Measurements from ENCODE around the gene VSTM2B. TPM values are rescaled to one million over a fixed set of nuclear protein-coding genes. Genes with fewer than 3 reads are reported as not detected.
A peak's percentile ranks its signal among the peaks of the same experiment; 100 is the strongest.

Gene VSTM2B
- total RNA-seq, 1 experiment from 2014 or later, result not detected

DNA sequence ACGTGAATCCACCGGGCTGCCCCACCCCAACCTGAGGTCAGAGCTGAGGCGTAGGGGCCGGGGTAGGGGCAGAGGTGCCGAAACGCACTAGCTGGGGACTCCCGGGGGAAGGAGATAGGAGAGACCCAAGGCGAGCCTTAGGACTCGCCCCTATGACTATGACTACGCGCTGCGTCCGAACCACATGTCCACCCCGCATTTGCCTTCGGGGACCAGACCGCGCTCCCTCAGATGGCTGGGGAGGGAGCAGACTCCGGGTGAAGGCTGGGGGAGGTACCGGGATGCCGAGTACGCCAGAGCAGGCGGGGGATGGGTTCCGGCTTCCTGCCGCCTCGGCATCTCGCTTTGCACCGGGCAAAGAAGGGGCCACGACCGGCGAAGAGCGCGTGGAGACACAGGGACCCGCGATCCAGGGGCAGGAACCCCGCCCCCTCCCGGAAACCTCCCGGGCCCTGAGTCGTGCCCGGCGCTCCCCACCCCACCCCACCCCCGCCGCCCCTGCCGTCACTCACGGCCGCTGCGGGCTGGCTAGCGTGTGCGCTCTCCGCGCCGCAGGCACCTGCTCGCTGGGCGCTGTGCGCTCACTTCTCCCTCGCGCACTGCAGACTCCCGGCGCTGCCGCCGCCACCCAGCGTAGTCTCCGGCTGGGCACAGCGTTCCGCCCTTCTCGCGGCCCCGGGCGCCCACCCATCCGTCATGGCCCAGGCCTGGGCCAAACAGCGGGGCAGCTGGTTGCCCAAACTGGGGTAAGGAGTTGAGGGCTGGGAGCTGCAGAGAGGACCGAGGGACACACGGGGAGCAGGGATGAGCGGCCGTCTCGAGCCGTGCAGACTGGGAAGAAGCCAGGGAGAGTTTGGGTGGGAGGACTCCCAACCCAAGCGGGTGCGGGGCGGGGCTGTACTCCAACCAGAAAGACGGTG is 622 bp upstream of the VSTM2B start:
- TF ChIP-seq EZH2 (IDR thresholded peaks at IDR 0.05; ENCODE audit: borderline replicate concordance, low read depth, low read length, poor library complexity, severe bottlenecking), result no peak
- TF ChIP-seq, protein P1, sequence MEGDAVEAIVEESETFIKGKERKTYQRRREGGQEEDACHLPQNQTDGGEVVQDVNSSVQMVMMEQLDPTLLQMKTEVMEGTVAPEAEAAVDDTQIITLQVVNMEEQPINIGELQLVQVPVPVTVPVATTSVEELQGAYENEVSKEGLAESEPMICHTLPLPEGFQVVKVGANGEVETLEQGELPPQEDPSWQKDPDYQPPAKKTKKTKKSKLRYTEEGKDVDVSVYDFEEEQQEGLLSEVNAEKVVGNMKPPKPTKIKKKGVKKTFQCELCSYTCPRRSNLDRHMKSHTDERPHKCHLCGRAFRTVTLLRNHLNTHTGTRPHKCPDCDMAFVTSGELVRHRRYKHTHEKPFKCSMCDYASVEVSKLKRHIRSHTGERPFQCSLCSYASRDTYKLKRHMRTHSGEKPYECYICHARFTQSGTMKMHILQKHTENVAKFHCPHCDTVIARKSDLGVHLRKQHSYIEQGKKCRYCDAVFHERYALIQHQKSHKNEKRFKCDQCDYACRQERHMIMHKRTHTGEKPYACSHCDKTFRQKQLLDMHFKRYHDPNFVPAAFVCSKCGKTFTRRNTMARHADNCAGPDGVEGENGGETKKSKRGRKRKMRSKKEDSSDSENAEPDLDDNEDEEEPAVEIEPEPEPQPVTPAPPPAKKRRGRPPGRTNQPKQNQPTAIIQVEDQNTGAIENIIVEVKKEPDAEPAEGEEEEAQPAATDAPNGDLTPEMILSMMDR (conservative IDR thresholded peaks at IDR 0.05; ENCODE audit: low read depth, low read length), result no peak
- no peak for DNase-seq (ENCODE audit: low spot score)
- Histone ChIP-seq H3K9me3 (ENCODE audit: low read depth, low read length, poor library complexity, severe bottlenecking) (no peaks in the 10 kb centered on the region), H3K4me1 (ENCODE audit: insufficient read depth, low read length, poor library complexity, severe bottlenecking) (no peaks in the 10 kb centered on the region), H3K27ac (ENCODE audit: low read depth, low read length, poor library complexity, severe bottlenecking) (no peak overlapping the region), H3K4me3 (ENCODE audit: low read depth, low read length, poor library complexity, severe bottlenecking) (no peak overlapping the region), H3K27me3 (replicated peaks; ENCODE audit: insufficient read depth, low read depth, low read length, poor library complexity) (peaks cover 93% of the 10 kb centered on the region), H3K36me3 (ENCODE audit: insufficient read depth, low read length, poor library complexity, severe bottlenecking) (no peaks in the 10 kb centered on the region)
- ChIA-PET CTCF (no interaction called here), POLR2A (ENCODE audit: low non-redundant PET) (no interaction called here)
- intact Hi-C loops (cut with micrococcal nuclease; ENCODE audit: unreplicated experiment), result no loop called here
- no TSS peak for BruUV-seq (replicated peaks)

DNA sequence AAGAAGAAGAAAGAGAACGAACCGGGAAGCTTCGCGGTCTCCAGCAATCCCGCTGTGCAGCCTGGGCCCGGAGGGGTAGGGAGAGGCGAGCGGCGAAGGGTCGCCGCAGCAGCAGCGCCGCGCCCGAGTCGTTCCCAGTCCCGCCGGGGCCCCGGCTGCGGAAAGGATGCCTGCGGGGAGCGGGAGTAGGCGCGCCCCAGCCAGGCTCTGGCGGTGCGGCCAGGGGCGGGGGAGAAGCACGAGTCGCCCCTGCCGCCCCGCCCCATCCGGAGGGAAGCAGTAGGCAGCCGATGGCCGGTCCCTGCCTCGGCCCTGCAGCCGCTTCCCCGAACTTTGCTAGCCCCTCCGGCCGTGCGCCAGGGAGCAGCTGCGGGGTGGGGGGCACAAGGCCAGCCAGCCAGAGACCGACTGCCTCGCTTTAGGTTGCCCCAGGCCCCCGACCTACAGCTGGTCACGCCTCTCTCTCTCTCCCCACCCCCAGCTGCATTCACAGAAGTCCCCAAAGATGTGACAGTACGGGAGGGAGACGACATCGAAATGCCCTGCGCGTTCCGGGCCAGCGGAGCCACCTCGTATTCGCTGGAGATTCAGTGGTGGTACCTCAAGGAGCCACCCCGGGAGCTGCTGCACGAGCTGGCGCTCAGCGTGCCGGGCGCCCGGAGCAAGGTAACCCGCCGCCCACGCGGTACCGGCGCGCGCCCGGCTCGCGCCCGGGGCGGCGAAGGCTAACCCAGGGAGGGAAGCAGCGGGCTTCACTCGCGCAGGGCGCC is 1.1 kb downstream of the VSTM2B start:
- H3K4me1 ChIP-seq (ENCODE audit: insufficient read depth, low read length, poor library complexity, severe bottlenecking), result no peaks in the 10 kb centered on the region
- POLR2A ChIA-PET (ENCODE audit: low non-redundant PET), result no interaction called here
- no peak overlapping the region for H3K27ac ChIP-seq (ENCODE audit: low read depth, low read length, poor library complexity, severe bottlenecking)
- peak; percentile 57 for TF ChIP-seq EZH2 (IDR thresholded peaks at IDR 0.05; ENCODE audit: borderline replicate concordance, low read depth, low read length, poor library complexity, severe bottlenecking)
- TF ChIP-seq, protein P1 (conservative IDR thresholded peaks at IDR 0.05; ENCODE audit: low read depth, low read length), result no peak
- CTCF ChIA-PET, result interaction anchor here (0.9 kb wide), 1 partner anchor 82 kb away, joined by 3 read pairs; no protein-coding TSS in a partner anchor
- H3K9me3 ChIP-seq (ENCODE audit: low read depth, low read length, poor library complexity, severe bottlenecking), result no peaks in the 10 kb centered on the region
- DNase-seq (ENCODE audit: low spot score), result peak; percentile 6
- no TSS peak for BruUV-seq (replicated peaks)
- peaks cover 94% of the 10 kb centered on the region for H3K27me3 ChIP-seq (replicated peaks; ENCODE audit: insufficient read depth, low read depth, low read length, poor library complexity)
- intact Hi-C loops (cut with micrococcal nuclease; ENCODE audit: unreplicated experiment), result no loop called here
- no peak overlapping the region for H3K4me3 ChIP-seq (ENCODE audit: low read depth, low read length, poor library complexity, severe bottlenecking)
- H3K36me3 ChIP-seq (ENCODE audit: insufficient read depth, low read length, poor library complexity, severe bottlenecking), result no peaks in the 10 kb centered on the region

DNA sequence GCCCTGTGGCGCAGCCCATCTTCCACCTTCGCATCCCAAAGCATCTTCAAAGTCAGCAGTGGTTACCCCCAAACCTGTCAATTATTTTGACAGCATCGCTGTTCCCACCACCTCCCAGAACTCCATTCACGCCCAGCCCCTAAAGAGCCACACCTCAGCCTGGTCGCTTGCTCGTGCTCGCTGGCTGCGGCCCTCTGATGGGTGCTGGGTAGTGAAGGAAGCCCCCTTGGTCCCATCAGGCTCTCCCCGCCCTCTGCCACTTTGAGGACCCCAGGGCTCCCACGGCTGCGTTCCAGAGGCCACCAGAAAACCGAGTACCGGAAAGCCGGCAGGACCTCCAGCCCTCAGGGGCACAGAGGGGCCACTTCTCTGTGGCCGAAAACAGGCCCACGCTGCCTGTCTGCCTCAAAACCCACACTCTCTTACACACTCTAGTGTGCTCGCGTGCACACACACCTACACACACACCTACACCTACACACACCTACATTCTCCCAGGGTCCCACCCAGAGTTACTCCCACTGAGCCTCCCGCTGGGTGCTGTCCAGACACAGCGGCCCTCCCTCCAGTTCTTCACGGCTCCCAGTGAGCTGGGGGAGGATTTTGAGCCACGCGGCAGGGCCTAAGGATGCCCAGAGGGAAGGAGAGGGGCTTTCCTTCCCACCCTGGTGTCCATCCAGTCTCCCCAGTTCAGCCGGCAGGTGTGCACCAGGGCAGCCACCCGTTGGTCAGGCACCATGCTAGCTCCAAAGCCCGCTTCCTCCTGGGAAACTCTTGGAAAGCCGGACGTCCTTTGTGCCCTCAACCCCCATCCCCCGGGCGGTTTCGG is 1.9 kb downstream of the VSTM2B start:
- Histone ChIP-seq H3K4me1 (ENCODE audit: insufficient read depth, low read length, poor library complexity, severe bottlenecking) (no peaks in the 10 kb centered on the region), H3K9me3 (ENCODE audit: low read depth, low read length, poor library complexity, severe bottlenecking) (no peaks in the 10 kb centered on the region), H3K36me3 (ENCODE audit: insufficient read depth, low read length, poor library complexity, severe bottlenecking) (no peaks in the 10 kb centered on the region), H3K4me3 (ENCODE audit: low read depth, low read length, poor library complexity, severe bottlenecking) (no peak overlapping the region), H3K27ac (ENCODE audit: low read depth, low read length, poor library complexity, severe bottlenecking) (no peak overlapping the region), H3K27me3 (replicated peaks; ENCODE audit: insufficient read depth, low read depth, low read length, poor library complexity) (peaks cover 95% of the 10 kb centered on the region)
- POLR2A ChIA-PET (ENCODE audit: low non-redundant PET), result no interaction called here
- peak; percentile 17 for TF ChIP-seq EZH2 (IDR thresholded peaks at IDR 0.05; ENCODE audit: borderline replicate concordance, low read depth, low read length, poor library complexity, severe bottlenecking)
- TF ChIP-seq, protein P1 (conservative IDR thresholded peaks at IDR 0.05; ENCODE audit: low read depth, low read length), result 0 out of 2 replicates have a peak, but pooled peaks have one; percentile 16
- intact Hi-C loops (cut with micrococcal nuclease; ENCODE audit: unreplicated experiment), result no loop called here
- CTCF ChIA-PET, result interaction anchor here (0.9 to 1.0 kb wide), 3 partner anchors 83 to 265 kb away, joined by 3 read pairs; no protein-coding TSS in a partner anchor
- no peak for DNase-seq (ENCODE audit: low spot score)
- BruUV-seq (replicated peaks), result no TSS peak
